Endothelial cell (in vitro differentiated cells): ENCODE data around the gene PAM. TPM values are rescaled to one million over a fixed set of nuclear protein-coding genes. Genes with fewer than 3 reads are reported as not detected.
A peak's percentile ranks its signal among the peaks of the same experiment; 100 is the strongest.

Experiments
- DNase-seq: peaks from one replicate; pipeline ENCODE4 v3.0.0; 2021; ENCODE audit warnings: low spot score
- H3K27ac Mint-ChIP-seq: one replicate; pipeline ENCODE4 v1.8.0; 2021; ENCODE audit warnings: mixed read lengths, inconsistent platforms; ENCODE audit not compliant: unreplicated experiment
- H3K27me3 Mint-ChIP-seq: one replicate; pipeline ENCODE4 v1.8.0; 2021; ENCODE audit warnings: mild to moderate bottlenecking, moderate library complexity, mixed read lengths, inconsistent platforms; ENCODE audit not compliant: unreplicated experiment
- H3K36me3 Mint-ChIP-seq: one replicate; pipeline ENCODE4 v1.8.0; 2021; ENCODE audit warnings: mild to moderate bottlenecking, low read depth, mixed read lengths, inconsistent platforms; ENCODE audit not compliant: unreplicated experiment
- H3K4me1 Mint-ChIP-seq: one replicate; pipeline ENCODE4 v1.8.0; 2021; ENCODE audit warnings: mild to moderate bottlenecking, mixed read lengths, inconsistent platforms; ENCODE audit not compliant: unreplicated experiment
- H3K4me3 Mint-ChIP-seq: one replicate; pipeline ENCODE4 v1.8.0; 2021; ENCODE audit warnings: mild to moderate bottlenecking, mixed read lengths, inconsistent platforms; ENCODE audit not compliant: unreplicated experiment
- H3K9me3 Mint-ChIP-seq: one replicate; pipeline ENCODE4 v1.8.0; 2021; ENCODE audit warnings: mixed read lengths, inconsistent platforms; ENCODE audit not compliant: unreplicated experiment
- CTCF ChIP-seq: fragments of 200-600 bp; sonication (generic); IDR thresholded peaks from one replicate; pipeline ENCODE4 v1.5.0; 2021; ENCODE audit warnings: antibody characterized with exemption; ENCODE audit not compliant: unreplicated experiment
- total RNA-seq: library from RNA; stranded (reverse); fragmentation: NEBNext Ultra II Directional; extraction: Animal tissue kit (Norgen Biotek cat#: 25700); gene quantifications from one replicate; pipeline ENCODE4 v1.2.1, GENCODE V29; 2021; ENCODE audit not compliant: unreplicated experiment

PAM gene
- total RNA-seq, 1 donor from 2014 or later: 255 TPM

DNA sequence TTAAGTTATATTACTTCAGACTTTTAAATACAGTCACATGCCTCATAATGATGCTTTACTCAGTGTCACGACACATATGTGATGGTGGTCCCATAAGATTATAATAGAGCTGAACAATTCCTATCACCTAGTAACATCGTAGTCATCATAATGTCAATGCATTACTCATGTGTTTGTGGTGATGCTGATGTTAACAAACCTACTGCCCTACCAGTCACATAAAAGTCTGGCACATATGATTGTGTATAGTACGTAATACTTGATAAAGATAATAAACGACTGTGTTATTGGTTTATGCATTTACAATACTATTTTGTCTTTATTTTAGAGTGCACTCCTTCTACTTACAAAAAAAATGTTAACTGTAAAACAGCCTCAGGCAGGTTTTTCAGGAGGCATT, 103.7 kb downstream of the PAM start:
- Mint-ChIP-seq H3K4me3 (no peak overlapping the region), H3K9me3 (no peaks in the 10 kb centered on the region), H3K27ac (no peak overlapping the region), H3K4me1 (peaks cover 21% of the 10 kb centered on the region), H3K36me3 (peaks cover 3% of the 10 kb centered on the region), H3K27me3 (no peaks in the 10 kb centered on the region)
- DNase-seq: no peak
- TF ChIP-seq CTCF: no peak

DNA sequence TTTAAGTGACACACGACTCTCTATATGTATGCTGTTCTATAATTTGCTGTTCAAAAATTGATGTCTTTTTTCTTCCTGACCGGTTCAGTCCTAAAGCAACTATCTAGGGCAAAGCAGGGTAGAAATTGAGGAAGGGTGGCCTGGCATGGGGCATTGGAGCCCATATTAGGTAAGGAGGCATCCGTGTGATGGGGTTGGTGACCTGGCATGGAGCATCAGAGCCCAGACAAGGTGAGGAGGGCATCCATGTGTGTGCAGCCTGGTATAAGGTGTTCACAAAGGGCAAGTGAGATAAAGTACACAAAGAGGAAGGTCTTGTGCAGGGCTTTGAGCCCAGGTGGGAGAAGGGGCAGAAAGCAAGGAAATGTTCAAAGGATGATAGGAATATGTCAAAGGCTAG, 104.9 kb downstream of the PAM start:
- no peak for DNase-seq
- Mint-ChIP-seq H3K4me3 (no peak overlapping the region), H3K36me3 (peaks cover 3% of the 10 kb centered on the region), H3K27ac (no peak overlapping the region), H3K9me3 (no peaks in the 10 kb centered on the region), H3K4me1 (peaks cover 24% of the 10 kb centered on the region), H3K27me3 (no peaks in the 10 kb centered on the region)
- TF ChIP-seq CTCF: no peak

DNA sequence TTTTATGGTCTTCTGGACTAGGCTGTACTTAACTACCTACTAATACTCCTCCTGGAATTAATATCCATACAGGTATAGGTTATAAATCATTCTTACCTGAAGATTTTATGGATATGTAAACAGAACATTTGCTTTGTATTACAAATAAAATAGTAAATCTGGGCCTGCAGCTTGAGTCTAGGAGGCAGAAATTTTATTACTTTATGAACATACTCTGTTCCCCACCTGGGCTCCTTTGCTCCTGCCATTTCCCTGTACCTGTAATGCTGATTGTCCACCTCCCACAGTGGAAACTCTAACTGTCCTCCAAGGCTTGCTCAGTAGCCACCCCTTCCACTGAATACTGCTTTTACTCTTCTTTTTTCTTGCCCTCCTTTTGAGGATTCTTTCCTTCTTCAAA, 108.0 kb downstream of the PAM start:
- TF ChIP-seq CTCF: no peak

DNA sequence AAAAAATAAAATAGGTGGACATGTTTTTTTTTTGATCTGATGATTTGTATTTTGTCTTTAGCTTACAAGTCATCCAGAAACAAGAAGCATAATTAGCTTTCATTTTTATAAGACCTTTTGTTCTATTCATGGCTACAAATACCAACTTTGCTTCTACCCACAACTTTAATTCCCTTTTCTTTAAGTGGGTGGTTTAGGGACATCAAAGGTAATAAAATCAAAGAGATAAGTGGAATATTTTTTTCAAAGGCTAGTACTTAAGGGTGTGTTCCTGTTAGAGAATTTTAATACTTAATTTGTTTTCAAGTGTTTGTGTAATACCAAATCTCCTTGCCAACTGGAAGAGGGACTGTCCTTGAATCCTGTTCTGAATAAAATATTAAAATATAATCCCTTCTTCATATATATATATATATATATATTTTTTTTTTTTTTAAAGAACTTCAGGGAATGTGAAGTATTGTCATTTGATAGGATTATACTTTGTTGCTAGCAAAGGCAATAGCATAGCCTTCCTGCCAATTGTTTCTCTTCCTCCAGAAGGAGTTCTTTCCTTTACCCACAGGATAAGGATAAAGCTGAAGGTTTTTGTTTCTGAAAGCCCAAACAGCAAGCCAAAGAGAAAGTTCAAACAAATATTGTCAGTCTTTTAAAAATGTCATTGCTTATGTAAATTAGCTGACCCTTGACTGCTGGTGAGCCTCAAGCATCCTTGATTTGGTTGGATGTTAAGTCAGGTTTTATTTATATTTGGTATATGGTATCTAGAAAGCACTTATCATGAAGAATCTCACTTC, 108.9 kb downstream of the PAM start:
- peak overlapping the region; percentile 100 for H3K27ac Mint-ChIP-seq
- DNase-seq: no peak
- no peak overlapping the region for H3K4me3 Mint-ChIP-seq
- H3K9me3 Mint-ChIP-seq: no peaks in the 10 kb centered on the region
- peaks cover 28% of the 10 kb centered on the region for H3K4me1 Mint-ChIP-seq
- H3K36me3 Mint-ChIP-seq: peaks cover 3% of the 10 kb centered on the region
- TF ChIP-seq CTCF: no peak
- H3K27me3 Mint-ChIP-seq: no peaks in the 10 kb centered on the region

More for the DNA sequence above, 108.0 kb downstream of the PAM start:
- Mint-ChIP-seq H3K9me3 (no peaks in the 10 kb centered on the region), H3K4me3 (no peak overlapping the region), H3K36me3 (peaks cover 3% of the 10 kb centered on the region), H3K4me1 (peaks cover 28% of the 10 kb centered on the region), H3K27ac (peak overlapping the region; percentile 40), H3K27me3 (no peaks in the 10 kb centered on the region)
- DNase-seq: no peak

GRCh38 chr5:102865171-102865509, 110.0 kb downstream of the PAM start:
- Mint-ChIP-seq H3K27ac (peak overlapping the region; percentile 100), H3K4me1 (peaks cover 28% of the 10 kb centered on the region), H3K9me3 (no peaks in the 10 kb centered on the region), H3K4me3 (peak overlapping the region; percentile 92), H3K27me3 (no peaks in the 10 kb centered on the region), H3K36me3 (peaks cover 7% of the 10 kb centered on the region)
- DNase-seq: no peak
- no peak for TF ChIP-seq CTCF
